Testis (tissue), 3 donors: ENCODE measurements around the gene FOXP4. TPM values are rescaled to one million over a fixed set of nuclear protein-coding genes. Genes with fewer than 3 reads are reported as not detected.

Experiments
- DNase-seq: peaks from one replicate; pipeline ENCODE4 v3.0.0-alpha.2; 2019
- H3K27ac ChIP-seq, 2 donors: fragments of 200-600 bp; sonication (generic); one replicate each; pipeline ENCODE4 v1.5.1; 2019
- H3K27me3 ChIP-seq: fragments of 200-600 bp; sonication (generic); one replicate; pipeline ENCODE4 v1.5.1; 2019
- H3K36me3 ChIP-seq: fragments of 200-600 bp; sonication (generic); one replicate; pipeline ENCODE4 v1.5.1; 2017; ENCODE audit warnings: low read depth; ENCODE audit errors: missing control alignments
- H3K4me1 ChIP-seq: fragments of 200-600 bp; sonication (generic); one replicate; pipeline ENCODE4 v1.5.1; 2019
- H3K4me3 ChIP-seq, 2 donors: fragments of 200-600 bp; sonication (generic); one replicate each; pipeline ENCODE4 v1.5.1; 2017 to 2019
- H3K9me3 ChIP-seq: fragments of 200-600 bp; sonication (generic); one replicate; pipeline ENCODE4 v1.5.1; 2017
- POLR2A ChIP-seq: fragments of 450-650 bp; IDR thresholded peaks from one replicate; pipeline ENCODE4 v1.6.1; 2017; ENCODE audit warnings: antibody characterized with exemption, mild to moderate bottlenecking, moderate library complexity
- WGBS, 2 donors: methylation state at CpG; one replicate each; pipeline ENCODE4 v1.1.5; 2018; 5-methylcytosine and 5-hydroxymethylcytosine counted together
- intact Hi-C: fragments of 100-400 bp; cut with DNase I; formaldehyde crosslinking; loops from one replicate; pipeline ENCODE4 v1.15.1; 2023; ENCODE audit warnings: low total_unique reads
- polyA plus RNA-seq: library from polyadenylated mRNA; stranded (reverse); fragments of 350-450 nt; fragmentation: Illumina TruSeq; extraction: RNeasy Lipid Tissue Mini Kit (QIAGEN cat#74804); gene quantifications from one replicate; pipeline ENCODE4 v1.2.3, GENCODE V29; 2014; ENCODE audit warnings: low read depth, low replicate concordance; ENCODE audit not compliant: insufficient read depth
- total RNA-seq, 2 donors: library from RNA; depleted of rRNA; stranded (reverse); fragments of >200 nt; gene quantifications; one replicate each; pipeline ENCODE4 v1.2.3, GENCODE V29; 2016
- TF ChIP-seq, protein P1 (sequence below), 3 experiments: fragments of 450-650 bp in 2 of 3; fragments of 200-600 bp in 1 of 3; sonication (generic) in 1 of 3; IDR thresholded peaks; one replicate each; pipeline ENCODE4 v1.5.1; 2016 to 2019; ENCODE audit warnings: antibody characterized with exemption in 3 of 3, mild to moderate bottlenecking in 2 of 3, moderate library complexity in 1 of 3

The FOXP4 gene
- total and polyA plus RNA-seq, 3 donors from 2014 or later, result 38.0 to 50.2 (median 39.7) TPM

DNA sequence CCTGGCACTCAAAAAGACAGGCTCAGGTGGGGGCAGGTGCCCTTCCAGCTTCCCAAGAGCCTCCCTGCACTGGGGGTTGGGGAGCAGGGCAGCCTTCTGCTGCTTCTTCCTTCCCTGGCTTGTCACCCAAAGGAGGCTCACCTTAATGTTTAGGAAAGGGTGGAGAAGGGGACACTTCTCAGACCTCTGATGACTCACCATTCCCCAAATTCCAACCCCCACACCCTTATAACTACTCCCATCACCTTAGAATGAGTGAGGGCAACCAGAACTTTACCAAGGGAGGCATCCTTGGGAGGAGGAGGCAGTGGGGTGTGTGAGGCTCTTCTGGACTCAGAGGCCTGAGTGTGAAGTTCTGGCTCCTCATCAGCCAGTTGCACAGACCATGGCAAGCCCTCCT is 15.2 kb upstream of the FOXP4 start:
- no peak overlapping the region for H3K4me3 ChIP-seq
- no peaks in the 10 kb centered on the region for H3K27me3 ChIP-seq
- intact Hi-C loops, result no loop called here
- H3K4me1 ChIP-seq, result peaks cover 13% of the 10 kb centered on the region
- no peaks in the 10 kb centered on the region for H3K36me3 ChIP-seq
- no peaks in the 10 kb centered on the region for H3K9me3 ChIP-seq
- TF ChIP-seq, protein P1, sequence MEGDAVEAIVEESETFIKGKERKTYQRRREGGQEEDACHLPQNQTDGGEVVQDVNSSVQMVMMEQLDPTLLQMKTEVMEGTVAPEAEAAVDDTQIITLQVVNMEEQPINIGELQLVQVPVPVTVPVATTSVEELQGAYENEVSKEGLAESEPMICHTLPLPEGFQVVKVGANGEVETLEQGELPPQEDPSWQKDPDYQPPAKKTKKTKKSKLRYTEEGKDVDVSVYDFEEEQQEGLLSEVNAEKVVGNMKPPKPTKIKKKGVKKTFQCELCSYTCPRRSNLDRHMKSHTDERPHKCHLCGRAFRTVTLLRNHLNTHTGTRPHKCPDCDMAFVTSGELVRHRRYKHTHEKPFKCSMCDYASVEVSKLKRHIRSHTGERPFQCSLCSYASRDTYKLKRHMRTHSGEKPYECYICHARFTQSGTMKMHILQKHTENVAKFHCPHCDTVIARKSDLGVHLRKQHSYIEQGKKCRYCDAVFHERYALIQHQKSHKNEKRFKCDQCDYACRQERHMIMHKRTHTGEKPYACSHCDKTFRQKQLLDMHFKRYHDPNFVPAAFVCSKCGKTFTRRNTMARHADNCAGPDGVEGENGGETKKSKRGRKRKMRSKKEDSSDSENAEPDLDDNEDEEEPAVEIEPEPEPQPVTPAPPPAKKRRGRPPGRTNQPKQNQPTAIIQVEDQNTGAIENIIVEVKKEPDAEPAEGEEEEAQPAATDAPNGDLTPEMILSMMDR (IDR thresholded peaks at IDR 0.05), result no peak
- TF ChIP-seq POLR2A, result no peak
- H3K27ac ChIP-seq, result no peak overlapping the region
- DNase-seq, result no peak

DNA sequence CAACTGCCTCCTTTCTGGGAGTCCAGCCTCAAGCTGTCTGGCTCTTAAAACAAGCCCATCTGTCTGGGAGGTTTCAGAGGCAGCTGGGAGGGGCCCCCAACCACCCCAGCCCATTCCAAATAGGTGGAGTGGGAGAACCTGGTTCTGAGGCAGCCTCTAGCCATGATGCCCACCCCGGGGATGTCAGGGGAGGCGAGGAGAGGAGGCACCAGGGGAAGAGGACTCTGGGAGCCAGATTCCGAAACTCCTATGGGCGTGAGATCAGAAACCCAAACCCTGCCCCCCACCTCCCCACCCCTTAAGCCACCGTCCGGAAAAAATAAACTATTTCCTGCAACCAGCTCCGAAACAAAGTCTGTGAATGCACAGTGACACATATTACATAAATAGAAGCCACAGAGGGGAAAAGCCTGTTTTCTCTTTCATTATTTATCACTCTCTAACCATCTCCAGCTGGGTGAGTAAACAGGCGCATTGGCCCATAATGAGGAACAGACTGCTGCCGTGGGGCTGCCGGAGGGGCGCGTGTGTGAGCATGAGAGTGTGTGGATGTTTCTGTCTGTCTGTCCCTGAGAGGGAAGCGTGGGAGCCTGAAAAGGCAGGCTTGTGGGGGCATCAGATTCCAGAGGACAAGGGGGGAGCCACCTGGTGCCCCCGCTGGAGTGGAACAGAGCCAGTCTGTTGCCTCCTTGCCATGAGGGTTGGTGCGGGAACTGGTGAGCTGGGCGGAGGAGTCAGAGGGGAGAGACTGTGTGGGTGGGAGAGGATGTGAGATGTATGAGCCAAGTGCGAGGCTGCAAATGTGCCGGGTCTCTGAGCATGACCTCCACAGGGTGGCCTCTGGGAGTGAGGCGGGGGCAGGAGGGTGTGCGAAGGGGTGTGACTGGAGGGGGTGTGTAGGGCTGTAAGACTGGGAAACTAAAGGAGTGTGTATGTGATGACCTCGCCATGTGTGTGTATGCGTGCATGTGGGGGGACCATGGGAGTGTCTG is 14.3 kb upstream of the FOXP4 start:
- Histone ChIP-seq H3K4me1 (peaks cover 13% of the 10 kb centered on the region), H3K27me3 (no peaks in the 10 kb centered on the region), H3K4me3 (no peak overlapping the region), H3K27ac (no peak overlapping the region), H3K9me3 (no peaks in the 10 kb centered on the region), H3K36me3 (no peaks in the 10 kb centered on the region)
- 30 to 31% methylated on average over 22 of the region's 22 CpGs for WGBS, 2 donors
- no peak for DNase-seq
- intact Hi-C loops, result no loop called here
- TF ChIP-seq POLR2A, result no peak
- TF ChIP-seq, protein P1 (IDR thresholded peaks at IDR 0.05), result no peak

DNA sequence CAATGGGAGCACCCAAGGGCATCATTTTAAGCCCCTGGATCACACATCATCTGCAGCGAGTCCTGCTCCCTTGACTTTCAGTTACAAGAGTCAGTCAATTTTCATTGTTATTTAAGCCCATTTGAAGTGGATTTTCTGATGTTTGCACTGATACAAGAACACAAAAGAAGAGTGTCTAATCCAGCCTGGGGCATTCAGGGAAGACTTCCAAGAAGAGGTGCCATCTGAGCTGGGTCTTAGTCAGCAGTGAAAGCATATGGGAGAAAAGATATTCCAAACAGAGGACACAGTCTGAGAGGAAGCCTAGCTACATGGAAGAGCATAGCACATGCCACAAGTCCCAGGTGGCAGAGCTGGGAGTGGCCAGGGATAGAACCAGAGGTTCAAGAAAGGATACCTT is 10.4 kb upstream of the FOXP4 start:
- no peaks in the 10 kb centered on the region for H3K36me3 ChIP-seq
- no peaks in the 10 kb centered on the region for H3K9me3 ChIP-seq
- no peak overlapping the region for H3K27ac ChIP-seq
- TF ChIP-seq POLR2A, result no peak
- TF ChIP-seq, protein P1 (IDR thresholded peaks at IDR 0.05), result no peak
- H3K4me1 ChIP-seq, result peaks cover 8% of the 10 kb centered on the region
- no peak for DNase-seq
- no peak overlapping the region for H3K4me3 ChIP-seq
- intact Hi-C loops, result no loop called here
- no peaks in the 10 kb centered on the region for H3K27me3 ChIP-seq
- WGBS, 2 donors, result 88 to 100% methylated on average over 1 of the region's 1 CpG

DNA sequence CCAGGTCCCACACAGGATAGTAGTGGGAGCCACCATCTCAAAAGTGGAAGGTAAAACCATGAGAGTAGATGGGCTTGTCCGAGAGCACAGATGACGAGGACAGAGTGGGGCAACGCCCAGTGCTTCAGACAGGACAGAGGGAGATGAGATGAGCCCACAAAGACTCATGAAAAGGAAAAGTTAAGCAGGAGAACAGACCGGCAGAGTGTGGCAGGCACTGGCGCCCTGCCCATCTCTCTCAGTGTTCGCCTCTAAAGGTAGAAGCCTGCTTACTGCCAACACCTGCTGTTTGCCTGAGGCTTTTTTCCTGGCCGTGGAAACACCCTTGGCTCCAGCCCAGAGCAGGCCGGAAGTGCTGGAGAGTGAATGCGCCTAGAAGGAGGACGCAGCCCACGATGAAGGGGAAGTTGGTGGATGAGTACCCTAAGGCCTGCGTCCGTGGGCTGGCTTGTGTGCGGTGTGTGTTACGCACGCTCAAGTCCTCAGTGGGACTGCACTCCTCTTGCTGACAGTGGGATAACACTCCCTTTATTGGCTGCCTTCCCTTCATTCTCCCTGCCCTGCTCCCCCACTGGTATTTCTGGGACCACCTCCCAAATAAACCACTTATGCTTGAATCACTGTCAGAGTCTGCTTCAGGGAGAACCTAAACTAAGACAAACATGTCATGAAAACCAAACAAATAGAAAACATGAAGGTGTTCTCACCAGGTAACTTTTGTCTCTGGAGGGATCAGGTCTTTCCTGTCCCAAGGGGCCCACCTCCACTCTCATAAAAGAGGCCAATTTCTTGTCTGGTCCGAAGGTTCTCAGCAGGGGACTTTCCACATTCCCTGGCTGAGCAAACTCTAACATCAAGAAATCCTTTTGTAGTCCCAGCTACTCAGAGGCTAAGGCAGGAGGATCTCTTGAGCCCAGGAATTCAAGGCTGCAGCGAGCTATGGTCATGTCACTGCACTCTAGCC is 9.1 kb upstream of the FOXP4 start:
- H3K36me3 ChIP-seq, result no peaks in the 10 kb centered on the region
- no peaks in the 10 kb centered on the region for H3K27me3 ChIP-seq
- intact Hi-C loops, result no loop called here
- no peak for TF ChIP-seq POLR2A
- TF ChIP-seq, protein P1 (IDR thresholded peaks at IDR 0.05), result no peak
- WGBS, 2 donors, result 75 to 78% methylated on average over 18 of the region's 18 CpGs
- H3K9me3 ChIP-seq, result no peaks in the 10 kb centered on the region
- H3K4me3 ChIP-seq, result no peak overlapping the region
- peaks cover 3% of the 10 kb centered on the region for H3K4me1 ChIP-seq
- H3K27ac ChIP-seq, result no peak overlapping the region
- DNase-seq, result no peak
